Osteoblast (primary cell): Measurements from ENCODE around the gene GALM. TPM values are rescaled to one million over a fixed set of nuclear protein-coding genes. Genes with fewer than 3 reads are reported as not detected.

Experiments
- DNase-seq: peaks from one replicate; pipeline ENCODE4 v3.0.0; 2011; ENCODE audit warnings: low spot score, mixed read lengths; ENCODE audit not compliant: insufficient read length; ENCODE audit errors: missing footprints
- H2AFZ ChIP-seq: 2 replicates; pipeline ENCODE4 v1.6.0; 2011; ENCODE audit warnings: mild to moderate bottlenecking, low read length
- H3K27ac ChIP-seq: 2 replicates; pipeline ENCODE4 v1.5.1; 2011; ENCODE audit warnings: mild to moderate bottlenecking, low read depth, low read length, moderate library complexity
- H3K27me3 ChIP-seq: 2 replicates; pipeline ENCODE4 v1.6.0; 2012; ENCODE audit warnings: mild to moderate bottlenecking, control low read depth, inconsistent platforms, low read length, moderate library complexity; ENCODE audit not compliant: insufficient read depth
- H3K36me3 ChIP-seq: 2 replicates; pipeline ENCODE4 v1.5.1; 2011; ENCODE audit warnings: mild to moderate bottlenecking, low read length, control low read depth, moderate library complexity; ENCODE audit not compliant: insufficient read depth
- H3K4me1 ChIP-seq: 2 replicates; pipeline ENCODE4 v1.5.1; 2011; ENCODE audit warnings: mild to moderate bottlenecking, low read length, control low read depth, moderate library complexity; ENCODE audit not compliant: insufficient read depth
- H3K4me2 ChIP-seq: 2 replicates; pipeline ENCODE4 v1.6.0; 2011; ENCODE audit warnings: mild to moderate bottlenecking, low read length; ENCODE audit not compliant: insufficient read depth
- H3K4me3 ChIP-seq: fragments of 200-600 bp; sonication (generic); 3 replicates; pipeline ENCODE4 v1.5.1; 2012; ENCODE audit warnings: mild to moderate bottlenecking, low read length, inconsistent platforms; ENCODE audit not compliant: insufficient read depth
- H3K79me2 ChIP-seq: 2 replicates; pipeline ENCODE4 v1.6.0; 2012; ENCODE audit warnings: mild to moderate bottlenecking, low read length, control low read depth, inconsistent platforms; ENCODE audit not compliant: insufficient read depth
- H3K9me3 ChIP-seq: 2 replicates; pipeline ENCODE4 v1.5.1; 2011; ENCODE audit warnings: low read depth, low read length, control low read depth
- H4K20me1 ChIP-seq: 2 replicates; pipeline ENCODE4 v1.6.0; 2012; ENCODE audit warnings: mild to moderate bottlenecking, low read length, control low read depth; ENCODE audit not compliant: insufficient read depth
- CTCF ChIP-seq: IDR thresholded peaks from 2 replicates; pipeline ENCODE4 v1.5.1; 2011; ENCODE audit warnings: mild to moderate bottlenecking, low read depth, low read length, moderate library complexity; ENCODE audit errors: extremely low read depth
- total RNA-seq: library from RNA; depleted of rRNA; stranded (reverse); fragments of >200 nt; gene quantifications from 2 replicates; pipeline ENCODE4 v1.2.3, GENCODE V29; 2012

Gene GALM
- total RNA-seq, 1 donor = 50.7 TPM

- peaks cover 9% of the 10 kb centered on the region for H3K27me3 ChIP-seq
- DNase-seq = no peak
- H4K20me1 ChIP-seq = no peaks in the 10 kb centered on the region
- TF ChIP-seq CTCF = no peak
- H3K9me3 ChIP-seq = no peaks in the 10 kb centered on the region
- no peak overlapping the region for H2AFZ ChIP-seq
- no peaks in the 10 kb centered on the region for H3K36me3 ChIP-seq
- H3K79me2 ChIP-seq = no peaks in the 10 kb centered on the region
- no peaks in the 10 kb centered on the region for H3K4me1 ChIP-seq
- H3K27ac ChIP-seq = no peak overlapping the region
- H3K4me2 ChIP-seq = no peak overlapping the region
- no peak overlapping the region for H3K4me3 ChIP-seq
Measured at GRCh38 chr2:38629684-38630083, 36.2 kb upstream of the GALM start.

- Histone ChIP-seq H2AFZ (no peak overlapping the region), H3K4me1 (no peaks in the 10 kb centered on the region), H3K79me2 (no peaks in the 10 kb centered on the region), H3K27me3 (peaks cover 2% of the 10 kb centered on the region), H3K27ac (no peak overlapping the region), H3K36me3 (no peaks in the 10 kb centered on the region), H3K9me3 (no peaks in the 10 kb centered on the region), H4K20me1 (no peaks in the 10 kb centered on the region), H3K4me2 (no peak overlapping the region), H3K4me3 (no peak overlapping the region)
- no peak for TF ChIP-seq CTCF
- peak; percentile 4 for DNase-seq
Measured at GRCh38 chr2:38631976-38632375, 33.9 kb upstream of the GALM start.

GRCh38 chr2:38632980-38633379 lies 32.9 kb upstream of the GALM start:
- no peak for TF ChIP-seq CTCF
- no peaks in the 10 kb centered on the region for H3K27me3 ChIP-seq
- H3K36me3 ChIP-seq = no peaks in the 10 kb centered on the region
- no peaks in the 10 kb centered on the region for H3K4me1 ChIP-seq
- H4K20me1 ChIP-seq = no peaks in the 10 kb centered on the region
- no peak overlapping the region for H2AFZ ChIP-seq
- no peak overlapping the region for H3K4me3 ChIP-seq
- no peaks in the 10 kb centered on the region for H3K9me3 ChIP-seq
- DNase-seq = no peak
- no peak overlapping the region for H3K27ac ChIP-seq
- H3K79me2 ChIP-seq = no peaks in the 10 kb centered on the region
- H3K4me2 ChIP-seq = no peak overlapping the region

GRCh38 chr2:38633895-38634294 lies 32.0 kb upstream of the GALM start:
- Histone ChIP-seq H3K36me3 (no peaks in the 10 kb centered on the region), H3K9me3 (no peaks in the 10 kb centered on the region), H3K27me3 (no peaks in the 10 kb centered on the region), H3K4me1 (no peaks in the 10 kb centered on the region), H3K4me2 (no peak overlapping the region), H3K79me2 (no peaks in the 10 kb centered on the region), H2AFZ (no peak overlapping the region), H3K4me3 (no peak overlapping the region), H4K20me1 (no peaks in the 10 kb centered on the region), H3K27ac (no peak overlapping the region)
- TF ChIP-seq CTCF = no peak
- no peak for DNase-seq
